HEK293T (cell line): Measurements from ENCODE around the gene TK2.

Experiments used
- BHLHE40 ChIP-seq: fragments of 450-650 bp; IDR thresholded peaks from 2 replicates; pipeline ENCODE4 v1.6.1; 2016; ENCODE audit warnings: mild to moderate bottlenecking, moderate library complexity, borderline replicate concordance
- FOXA1 ChIP-seq: fragments of 450-650 bp; IDR thresholded peaks from 2 replicates; pipeline ENCODE4 v1.6.1; 2016; ENCODE audit warnings: mild to moderate bottlenecking
- FOXM1 ChIP-seq: fragments of 450-650 bp; IDR thresholded peaks from 2 replicates; pipeline ENCODE4 v1.6.1; 2017; ENCODE audit warnings: mild to moderate bottlenecking, borderline replicate concordance
- HDGF ChIP-seq: fragments of 450-650 bp; IDR thresholded peaks from 2 replicates; pipeline ENCODE4 v1.6.1; 2017; ENCODE audit warnings: antibody characterized with exemption, borderline replicate concordance
- LEF1 ChIP-seq: fragments of 450-650 bp; IDR thresholded peaks from 2 replicates; pipeline ENCODE4 v1.6.1; 2017; ENCODE audit warnings: mild to moderate bottlenecking, borderline replicate concordance

DNA sequence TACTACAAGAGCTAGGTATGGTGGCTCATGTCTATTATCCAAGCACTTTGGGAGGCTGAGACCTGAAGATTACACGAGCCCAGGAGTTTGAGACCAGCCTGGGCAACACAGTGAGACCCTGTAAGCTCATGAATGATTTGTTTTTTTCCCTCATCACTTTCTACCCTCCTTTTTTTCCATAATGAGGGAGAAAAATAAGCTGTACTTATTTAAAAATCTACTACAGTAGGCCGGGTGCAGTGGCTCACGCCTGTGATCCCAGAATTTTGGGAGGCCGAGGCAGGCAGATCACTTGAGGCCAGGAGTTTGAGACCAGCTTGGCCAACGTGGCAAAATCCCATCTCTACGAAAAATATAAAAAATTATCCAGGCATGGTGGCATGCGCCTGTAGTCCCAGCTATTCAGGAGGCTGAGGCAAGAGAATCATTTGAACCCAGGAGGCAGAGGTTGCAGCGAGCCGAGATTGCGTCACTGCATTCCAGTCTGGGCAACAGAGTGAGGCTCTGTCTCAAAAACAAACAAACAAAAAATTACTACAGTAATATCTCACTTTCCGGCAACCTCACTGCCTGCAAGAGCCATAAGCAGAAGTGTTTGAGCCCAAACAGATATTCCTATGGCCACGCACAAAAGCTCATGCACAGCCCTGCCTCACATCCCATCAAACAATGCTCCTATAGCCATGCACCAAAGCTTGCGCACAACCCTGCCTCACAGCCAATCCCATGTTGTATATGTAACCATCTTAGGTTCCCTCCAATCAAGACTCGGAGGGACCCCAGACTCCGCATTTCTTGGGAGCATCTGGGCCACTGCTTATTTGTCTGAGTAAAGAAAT is 37.4 kb downstream of the TK2 start:
- no peak for TF ChIP-seq FOXM1
- TF ChIP-seq FOXA1 = no peak
- no peak for TF ChIP-seq BHLHE40
- no peak for TF ChIP-seq HDGF
- no peak for TF ChIP-seq LEF1
